ENCODE measurements around the gene CYLC2. TPM values are rescaled to one million over a fixed set of nuclear protein-coding genes. Genes with fewer than 3 reads are reported as not detected.

The CYLC2 gene
- total and polyA plus RNA-seq, 7 donors: not detected

DNA sequence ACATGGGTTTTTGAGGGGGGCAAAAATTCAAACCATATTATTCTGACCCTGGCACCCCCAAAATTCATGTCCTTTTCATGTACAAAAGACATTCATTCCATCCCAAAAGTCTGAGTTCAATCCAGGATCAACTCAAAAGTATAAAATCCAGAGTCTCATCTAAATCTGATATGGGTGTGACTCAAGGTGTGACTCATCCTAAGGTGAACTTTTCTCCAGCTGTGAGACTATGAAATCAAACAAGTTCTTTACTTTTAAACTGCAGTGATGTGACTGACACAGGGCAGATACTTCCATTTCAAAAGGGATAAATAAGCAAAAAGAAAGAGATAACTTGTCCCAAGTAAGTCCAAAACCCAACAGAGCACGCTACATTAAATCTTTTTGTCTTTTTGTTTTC, 20.6 kb upstream of the CYLC2 start:
- H3K27me3 ChIP-seq (ENCODE audit: insufficient read depth in 3 of 3, low read length in 2 of 3): no peaks in the 10 kb centered on the region
- no peak for TF ChIP-seq CTCF (IDR thresholded peaks at IDR 0.05)
- no peaks in the 10 kb centered on the region for H3K9me3 ChIP-seq
- no peak overlapping the region for H3K27ac ChIP-seq
- intact Hi-C loops (cut with DNase I): no loop called here
- 71 to 85% (median 80%) methylated on average over 1 of the region's 1 CpG for WGBS, 3 donors
- ATAC-seq (no peak), DNase-seq (no peak)
- no peak overlapping the region for H3K4me3 ChIP-seq
- no peaks in the 10 kb centered on the region for H3K4me1 ChIP-seq
- no peaks in the 10 kb centered on the region for H3K36me3 ChIP-seq (ENCODE audit: insufficient read depth in 1 of 2, low read depth in 1 of 2)

GRCh38 chr9:102975251-102975650, 19.9 kb upstream of the CYLC2 start:
- no peaks in the 10 kb centered on the region for H3K27me3 ChIP-seq (ENCODE audit: insufficient read depth in 3 of 3, low read length in 2 of 3)
- no peaks in the 10 kb centered on the region for H3K9me3 ChIP-seq
- H3K4me1 ChIP-seq: no peaks in the 10 kb centered on the region
- ATAC-seq: no peak
- intact Hi-C loops (cut with DNase I): no loop called here
- DNase-seq: no peak
- H3K4me3 ChIP-seq: no peak overlapping the region
- TF ChIP-seq CTCF (IDR thresholded peaks at IDR 0.05): no peak
- H3K36me3 ChIP-seq (ENCODE audit: insufficient read depth in 1 of 2, low read depth in 1 of 2): no peaks in the 10 kb centered on the region
- no peak overlapping the region for H3K27ac ChIP-seq
- WGBS, 3 donors: 69 to 77% (median 71%) methylated on average over 4 of the region's 4 CpGs

DNA sequence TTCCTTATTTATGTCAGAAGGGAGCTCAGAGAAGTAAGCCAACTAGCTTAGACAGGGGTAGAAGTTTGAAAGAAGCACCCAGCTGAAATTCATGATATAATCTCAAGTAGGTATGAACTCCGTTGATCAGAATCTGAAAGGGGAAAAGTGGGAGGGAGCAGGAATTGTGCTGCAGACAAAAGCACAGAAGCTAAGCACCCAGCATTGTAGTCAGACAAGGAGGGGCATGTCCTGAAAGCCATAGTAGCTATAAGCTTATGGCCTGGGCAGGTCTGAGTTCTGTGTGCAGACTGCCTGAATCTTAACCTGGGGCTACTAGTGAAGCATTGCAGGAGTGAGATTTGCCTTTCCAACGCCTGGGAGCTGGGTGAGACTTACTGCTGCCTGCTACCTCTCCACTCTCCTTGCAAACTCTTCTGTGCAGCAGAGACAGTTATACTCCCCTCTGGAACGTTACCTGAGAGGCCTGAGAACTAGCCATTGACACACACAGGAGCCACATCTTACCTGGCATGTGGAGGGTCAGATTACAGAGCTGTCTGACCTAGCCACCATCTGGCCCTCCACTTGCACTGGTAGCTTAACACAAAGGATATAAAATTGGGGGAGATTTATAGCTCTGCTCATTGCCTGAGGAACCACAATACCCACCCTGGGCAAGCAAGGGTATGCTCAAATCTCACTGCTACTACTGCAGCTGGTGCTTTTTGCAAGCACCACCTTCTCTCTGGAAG, 9.8 kb upstream of the CYLC2 start:
- Histone ChIP-seq H3K27me3 (ENCODE audit: insufficient read depth in 3 of 3, low read length in 2 of 3) (no peaks in the 10 kb centered on the region), H3K4me3 (no peak overlapping the region), H3K4me1 (no peaks in the 10 kb centered on the region), H3K36me3 (ENCODE audit: insufficient read depth in 1 of 2, low read depth in 1 of 2) (no peaks in the 10 kb centered on the region), H3K27ac (no peak overlapping the region), H3K9me3 (no peaks in the 10 kb centered on the region)
- intact Hi-C loops (cut with DNase I): no loop called here
- TF ChIP-seq CTCF (IDR thresholded peaks at IDR 0.05): no peak
- ATAC-seq (no peak), DNase-seq (no peak)
- WGBS, 3 donors: 36 to 54% (median 54%) methylated on average over 3 of the region's 3 CpGs

DNA sequence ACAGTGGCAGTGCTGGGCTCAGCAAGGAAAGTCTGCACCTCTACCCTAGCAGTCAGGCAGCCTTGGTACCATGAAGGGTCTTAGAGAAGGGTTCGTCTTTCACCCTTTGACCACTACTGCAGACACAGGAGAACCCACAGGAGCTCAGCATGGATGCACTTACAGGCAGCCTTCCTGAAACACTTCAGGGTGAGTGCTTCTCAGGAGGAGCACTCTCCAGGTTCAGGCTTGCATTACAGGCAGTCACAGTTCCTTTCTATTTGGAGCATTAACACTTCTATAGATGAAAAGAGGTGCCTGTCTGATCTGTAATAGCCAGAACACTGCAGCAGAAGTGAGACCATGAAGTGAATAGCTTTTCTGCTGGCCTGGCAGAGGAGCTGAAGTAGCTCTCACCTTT, 8.7 kb upstream of the CYLC2 start:
- H3K4me1 ChIP-seq: no peaks in the 10 kb centered on the region
- H3K27me3 ChIP-seq (ENCODE audit: insufficient read depth in 3 of 3, low read length in 2 of 3): no peaks in the 10 kb centered on the region
- intact Hi-C loops (cut with DNase I): no loop called here
- DNase-seq: no peak
- H3K4me3 ChIP-seq: no peak overlapping the region
- no peak for ATAC-seq
- H3K27ac ChIP-seq: no peak overlapping the region
- no peaks in the 10 kb centered on the region for H3K36me3 ChIP-seq (ENCODE audit: insufficient read depth in 1 of 2, low read depth in 1 of 2)
- no peaks in the 10 kb centered on the region for H3K9me3 ChIP-seq
- WGBS, 3 donors: 79 to 94% (median 86%) methylated on average over 1 of the region's 1 CpG
- TF ChIP-seq CTCF (IDR thresholded peaks at IDR 0.05): no peak

- WGBS, 3 donors: 89 to 98% (median 96%) methylated on average over 1 of the region's 1 CpG
- Histone ChIP-seq H3K36me3 (ENCODE audit: insufficient read depth in 1 of 2, low read depth in 1 of 2) (no peaks in the 10 kb centered on the region), H3K4me3 (no peak overlapping the region), H3K27ac (no peak overlapping the region), H3K27me3 (ENCODE audit: insufficient read depth in 3 of 3, low read length in 2 of 3) (no peaks in the 10 kb centered on the region), H3K4me1 (no peaks in the 10 kb centered on the region), H3K9me3 (no peaks in the 10 kb centered on the region)
- ATAC-seq: no peak
- DNase-seq: no peak
- no peak for TF ChIP-seq CTCF (IDR thresholded peaks at IDR 0.05)
- intact Hi-C loops (cut with DNase I): no loop called here
Observed at GRCh38 chr9:103003689-103004088, 8.6 kb downstream of the CYLC2 start.

Measured in psoas muscle (tissue), 8 donors.